HCT116 (cell line): ENCODE data around the gene ANKRD44. TPM values are rescaled to one million over a fixed set of nuclear protein-coding genes. Genes with fewer than 3 reads are reported as not detected.

Experiments
- ATAC-seq: fragments of 200-7000 bp; cut with Tn5 transposase; 2 replicates; pipeline ENCODE4 v1.9.1; 2020; ENCODE audit warnings: mild to moderate bottlenecking, moderate library complexity
- BruUV-seq: library from RNA; stranded (reverse); fragments of 400-500 nt; replicated peaks from 2 replicates; lab custom pipeline; 2021; lab: Mats Ljungman, UMichigan
- CTCF ChIA-PET: fragments of 300-600 bp; sonication (Branson Sonifier 250); formaldehyde crosslinking; loops from one replicate; lab custom pipeline; 2021; ENCODE audit warnings: antibody characterized with exemption; lab: Charles Lee
- POLR2A ChIA-PET: fragments of 300-600, 350-600 bp; sonication (Branson Sonifier 250); formaldehyde crosslinking; loops from one replicate; lab custom pipeline; 2021; ENCODE audit warnings: antibody characterized with exemption; lab: Charles Lee
- RAD21 ChIA-PET, 2 experiments: fragments of 300-600 bp; sonication (Branson Sonifier 250); formaldehyde crosslinking; loops; one replicate each; lab custom pipeline; 2023; ENCODE audit warnings: low total read pairs in 2 of 2; ENCODE audit not compliant: uncharacterized antibody in 2 of 2, unreplicated experiment in 2 of 2, low non-redundant PET in 1 of 2; lab: Charles Lee
- DNase-seq: peaks from one replicate; pipeline ENCODE4 v3.0.0-alpha.2; 2010; ENCODE audit warnings: low read depth, low spot score
- H2AFZ ChIP-seq: fragments of 200-600 bp; shearing (Covaris generic), sonication (generic); 2 replicates; pipeline ENCODE4 v1.6.1; 2017; ENCODE audit warnings: low read depth, mixed run types, mixed read lengths, antibody characterized with exemption, low read length; ENCODE audit not compliant: poor library complexity, severe bottlenecking
- H3K27ac ChIP-seq: 2 replicates; pipeline ENCODE4 v1.5.1; 2012; ENCODE audit warnings: low read depth, low read length
- H3K27me3 ChIP-seq: fragments of 200-600 bp; sonication (generic); 2 replicates; pipeline ENCODE4 v1.6.1; 2016; ENCODE audit warnings: mixed run types, low read length, mixed read lengths; ENCODE audit not compliant: insufficient read depth
- H3K36me3 ChIP-seq, 2 experiments: fragments of 200-500 bp in 1 of 2; fragments of 200-600 bp in 1 of 2; sonication (Bioruptor generic) in 1 of 2; sonication (generic) in 1 of 2; 2 replicates each; pipeline versions ENCODE4 v1.5.1 to v1.6.1; 2014 to 2016; ENCODE audit warnings: low read length in 2 of 2, inconsistent platforms in 1 of 2, mixed read lengths in 1 of 2, mixed run types in 1 of 2; ENCODE audit not compliant: insufficient read depth in 2 of 2, control insufficient read depth in 1 of 2
- H3K4me1 ChIP-seq, 2 experiments: fragments of 200-600 bp in 1 of 2; sonication (generic) in 1 of 2; 2 replicates each; pipeline versions ENCODE4 v1.5.1 to v1.6.1; 2012 to 2017; ENCODE audit warnings: low read length in 2 of 2, inconsistent platforms in 1 of 2, mild to moderate bottlenecking in 1 of 2, mixed read lengths in 1 of 2, mixed run types in 1 of 2, moderate library complexity in 1 of 2; ENCODE audit not compliant: insufficient read depth in 2 of 2, control insufficient read depth in 1 of 2
- H3K4me2 ChIP-seq: fragments of 200-600 bp; sonication (generic); 2 replicates; pipeline ENCODE4 v1.6.1; 2017; ENCODE audit warnings: mixed run types, low read length, mixed read lengths
- H3K4me3 ChIP-seq, 2 experiments: fragments of 200-600 bp in 1 of 2; sonication (generic) in 1 of 2; replicated peaks in 1 of 2; 2 replicates each; pipeline ENCODE4 v1.5.1; 2011 to 2016; ENCODE audit warnings: low read length in 2 of 2, control low read depth in 1 of 2, low read depth in 1 of 2, mild to moderate bottlenecking in 1 of 2, mixed read lengths in 1 of 2, mixed run types in 1 of 2
- H3K79me2 ChIP-seq: fragments of 200-600 bp; sonication (generic); 2 replicates; pipeline ENCODE4 v1.6.1; 2017; ENCODE audit warnings: mild to moderate bottlenecking, mixed run types, low read length, moderate library complexity, mixed read lengths; ENCODE audit not compliant: insufficient read depth
- H3K9ac ChIP-seq: fragments of 200-600 bp; sonication (generic); 2 replicates; pipeline ENCODE4 v1.6.1; 2016; ENCODE audit warnings: low read length, mixed read lengths
- H3K9me2 ChIP-seq: fragments of 200-600 bp; sonication (generic), shearing (Covaris generic); 2 replicates; pipeline ENCODE4 v1.6.1; 2017; ENCODE audit warnings: mixed run types, mild to moderate bottlenecking, moderate library complexity; ENCODE audit not compliant: insufficient read depth
- H3K9me3 ChIP-seq, 2 experiments: fragments of 200-500 bp in 1 of 2; fragments of 200-600 bp in 1 of 2; sonication (Bioruptor generic) in 1 of 2; sonication (generic) in 1 of 2; 2 replicates each; pipeline ENCODE4 v1.6.1; 2014 to 2017; ENCODE audit warnings: low read length in 2 of 2, mixed read lengths in 2 of 2, inconsistent platforms in 1 of 2, low read depth in 1 of 2, mild to moderate bottlenecking in 1 of 2, mixed run types in 1 of 2, moderate library complexity in 1 of 2; ENCODE audit not compliant: control insufficient read depth in 1 of 2, insufficient read depth in 1 of 2
- H4K20me1 ChIP-seq: fragments of 200-600 bp; sonication (generic), shearing (Covaris generic); 2 replicates; pipeline ENCODE4 v1.6.1; 2017; ENCODE audit warnings: mixed run types, mild to moderate bottlenecking, moderate library complexity; ENCODE audit not compliant: insufficient read depth
- ATF3 ChIP-seq: IDR thresholded peaks from 2 replicates; pipeline ENCODE4 v1.6.1; 2012
- CEBPB ChIP-seq: IDR thresholded peaks from 2 replicates; pipeline ENCODE4 v1.6.1; 2012; ENCODE audit warnings: low read depth
- CTCF ChIP-seq, 3 experiments: fragments of 200-600 bp in 1 of 3; sonication (generic) in 1 of 3; IDR thresholded peaks in 2 of 3; conservative IDR thresholded peaks in 1 of 3; 2 replicates each; pipeline ENCODE4 v1.5.1; 2012 to 2017; ENCODE audit warnings: low read depth in 2 of 3, low read length in 2 of 3, antibody characterized with exemption in 1 of 3, borderline replicate concordance in 1 of 3, control low read depth in 1 of 3, mild to moderate bottlenecking in 1 of 3, mixed read lengths in 1 of 3, mixed run types in 1 of 3, moderate library complexity in 1 of 3; ENCODE audit not compliant: insufficient read depth in 1 of 3
- EGR1 ChIP-seq: IDR thresholded peaks from 2 replicates; pipeline ENCODE4 v1.6.1; 2012; ENCODE audit warnings: low read depth
- ELF1 ChIP-seq: IDR thresholded peaks from 2 replicates; pipeline ENCODE4 v1.6.1; 2012; ENCODE audit warnings: low read depth, borderline replicate concordance
- EZH2phosphoT487 ChIP-seq: fragments of 200-600 bp; IDR thresholded peaks from 2 replicates; pipeline ENCODE4 v1.6.1; 2018; ENCODE audit warnings: antibody characterized with exemption, borderline replicate concordance
- MAX ChIP-seq: IDR thresholded peaks from 2 replicates; pipeline ENCODE4 v1.6.1; 2012
- REST ChIP-seq: IDR thresholded peaks from 2 replicates; pipeline ENCODE4 v1.6.1; 2012; ENCODE audit warnings: low read depth
- TCF7L2 ChIP-seq: IDR thresholded peaks from 2 replicates; pipeline ENCODE4 v1.7.0; 2011; ENCODE audit warnings: borderline replicate concordance, inconsistent platforms; ENCODE audit not compliant: insufficient read depth, insufficient read length; ENCODE audit errors: extremely low read depth
- ZNF274 ChIP-seq: fragments of 200-500 bp; sonication (Bioruptor generic); IDR thresholded peaks from 2 replicates; pipeline ENCODE4 v1.6.1; 2014; ENCODE audit warnings: mild to moderate bottlenecking, low read depth, low read length, inconsistent platforms
- intact Hi-C: fragments of 100-400 bp; cut with micrococcal nuclease; formaldehyde crosslinking; loops from 2 replicates; pipeline ENCODE4 v1.10.0; 2022
- total RNA-seq: library from RNA; stranded (reverse); gene quantifications from one replicate; pipeline ENCODE4 v1.2.1, GENCODE V29; 2021; ENCODE audit not compliant: unreplicated experiment

Gene ANKRD44
- total RNA-seq, 1 experiment from 2014 or later: 2.7 TPM

- H3K9me2 ChIP-seq: no peaks in the 10 kb centered on the region
- H3K9ac ChIP-seq: no peak overlapping the region
- H3K4me3 ChIP-seq: no peak overlapping the region
- BruUV-seq: no TSS peak
- no peaks in the 10 kb centered on the region for H3K27me3 ChIP-seq
- CTCF ChIA-PET: interaction anchor here (2.0 kb wide), 1 partner anchor 16 kb away, joined by 5 read pairs; no protein-coding TSS in a partner anchor
- no peak for ATAC-seq
- H3K4me1 ChIP-seq: peaks cover 0 to 7% of the 10 kb centered on the region in 2 experiments; a peak in 2 of 4 replicates
- no peaks in the 10 kb centered on the region for H3K79me2 ChIP-seq
- H3K27ac ChIP-seq: no peak overlapping the region
- no peak for TF ChIP-seq ATF3
- TF ChIP-seq ZNF274: no peak
- no peak for TF ChIP-seq EZH2phosphoT487
- no peak for TF ChIP-seq TCF7L2
- TF ChIP-seq CEBPB: no peak
- TF ChIP-seq ELF1: no peak
- no peak for TF ChIP-seq CTCF (IDR thresholded peaks at IDR 0.05 in 2 of 3, conservative IDR thresholded peaks at IDR 0.05 in 1 of 3; ENCODE audit: borderline replicate concordance in 1 of 3, insufficient read depth in 1 of 3, low read depth in 2 of 3, low read length in 2 of 3)
- no peak for TF ChIP-seq REST
- TF ChIP-seq MAX: no peak
- TF ChIP-seq EGR1: no peak
- TF ChIP-seq, all 23 proteins: peak for 0
- POLR2A ChIA-PET: no interaction called here
- no peak overlapping the region for H2AFZ ChIP-seq
- RAD21 ChIA-PET: no interaction called here
- H3K9me3 ChIP-seq: no peaks in the 10 kb centered on the region
- intact Hi-C loops: no loop called here
- no peak for DNase-seq
- H3K36me3 ChIP-seq: no peaks in the 10 kb centered on the region
- H4K20me1 ChIP-seq: no peaks in the 10 kb centered on the region
- H3K4me2 ChIP-seq: no peak overlapping the region
Observed at GRCh38 chr2:197097578-197098366, 212.8 kb downstream of the ANKRD44 start.
